Measurements from ENCODE around the gene TMEM72. TPM values are rescaled to one million over a fixed set of nuclear protein-coding genes. Genes with fewer than 3 reads are reported as not detected.

TMEM72 gene
- total RNA-seq, 1 donor from 2014 or later, result not detected

- Histone ChIP-seq H3K9me3 (ENCODE audit: insufficient read depth, low read depth, low read length) (no peaks in the 10 kb centered on the region), H4K20me1 (ENCODE audit: insufficient read depth, low read length) (no peaks in the 10 kb centered on the region), H3K4me3 (ENCODE audit: insufficient read depth, low read depth, low read length) (no peak overlapping the region), H3K36me3 (ENCODE audit: insufficient read depth, low read length) (no peaks in the 10 kb centered on the region), H2AFZ (ENCODE audit: low read depth, low read length) (peak overlapping the region; percentile 0), H3K79me2 (ENCODE audit: insufficient read depth, low read length) (no peaks in the 10 kb centered on the region), H3K27me3 (ENCODE audit: insufficient read depth, low read length) (no peaks in the 10 kb centered on the region), H3K4me1 (ENCODE audit: insufficient read depth, low read length) (peaks cover 5% of the 10 kb centered on the region), H3K4me2 (ENCODE audit: low read length) (peak overlapping the region; percentile 10), H3K9ac (ENCODE audit: low read length) (peak overlapping the region; percentile 12), H3K27ac (ENCODE audit: low read depth, low read length) (peak overlapping the region; percentile 78)
- Mint-ChIP-seq H3K36me3 (ENCODE audit: low read depth, unreplicated experiment) (no peaks in the 10 kb centered on the region), H3K4me3 (ENCODE audit: unreplicated experiment) (no peak overlapping the region), H3K4me1 (ENCODE audit: low read depth, unreplicated experiment) (peaks cover 24% of the 10 kb centered on the region), H3K27me3 (ENCODE audit: low read depth, unreplicated experiment) (peaks cover 3% of the 10 kb centered on the region), H3K9me3 (ENCODE audit: unreplicated experiment) (peaks cover 7% of the 10 kb centered on the region), H3K27ac (ENCODE audit: unreplicated experiment) (peak overlapping the region; percentile 97)
- no peak for DNase-seq (ENCODE audit: low read depth)
- FAIRE-seq, result no peak
- no peak for TF ChIP-seq EZH2 (IDR thresholded peaks at IDR 0.05; ENCODE audit: insufficient read depth, low read length)
- TF ChIP-seq CTCF (IDR thresholded peaks at IDR 0.05; ENCODE audit: insufficient read depth, low read depth, low read length), result no peak
These were observed 24.8 kb downstream of the TMEM72 start for GRCh38 chr10:44935966-44936295.

GRCh38 chr10:44936314-44936975 is 25.3 kb downstream of the TMEM72 start:
- H3K27me3 ChIP-seq (ENCODE audit: insufficient read depth, low read length), result no peaks in the 10 kb centered on the region
- DNase-seq (ENCODE audit: low read depth) (no peak), FAIRE-seq (no peak)
- H3K4me2 ChIP-seq (ENCODE audit: low read length), result peak overlapping the region; percentile 10
- no peaks in the 10 kb centered on the region for H4K20me1 ChIP-seq (ENCODE audit: insufficient read depth, low read length)
- Mint-ChIP-seq H3K9me3 (ENCODE audit: unreplicated experiment) (peaks cover 7% of the 10 kb centered on the region), H3K4me1 (ENCODE audit: low read depth, unreplicated experiment) (peaks cover 24% of the 10 kb centered on the region), H3K36me3 (ENCODE audit: low read depth, unreplicated experiment) (no peaks in the 10 kb centered on the region), H3K4me3 (ENCODE audit: unreplicated experiment) (no peak overlapping the region), H3K27me3 (ENCODE audit: low read depth, unreplicated experiment) (no peaks in the 10 kb centered on the region), H3K27ac (ENCODE audit: unreplicated experiment) (peak overlapping the region; percentile 97)
- H3K79me2 ChIP-seq (ENCODE audit: insufficient read depth, low read length), result no peaks in the 10 kb centered on the region
- H3K36me3 ChIP-seq (ENCODE audit: insufficient read depth, low read length), result no peaks in the 10 kb centered on the region
- H3K27ac ChIP-seq (ENCODE audit: low read depth, low read length), result peak overlapping the region; percentile 78
- no peak for TF ChIP-seq EZH2 (IDR thresholded peaks at IDR 0.05; ENCODE audit: insufficient read depth, low read length)
- TF ChIP-seq CTCF (IDR thresholded peaks at IDR 0.05; ENCODE audit: insufficient read depth, low read depth, low read length), result no peak
- H2AFZ ChIP-seq (ENCODE audit: low read depth, low read length), result no peak overlapping the region
- H3K9me3 ChIP-seq (ENCODE audit: insufficient read depth, low read depth, low read length), result no peaks in the 10 kb centered on the region
- no peak overlapping the region for H3K4me3 ChIP-seq (ENCODE audit: insufficient read depth, low read depth, low read length)
- H3K9ac ChIP-seq (ENCODE audit: low read length), result no peak overlapping the region
- peaks cover 5% of the 10 kb centered on the region for H3K4me1 ChIP-seq (ENCODE audit: insufficient read depth, low read length)
